ENCODE data around the gene U2AF1L4. TPM values are rescaled to one million over a fixed set of nuclear protein-coding genes. Genes with fewer than 3 reads are reported as not detected.

U2AF1L4 gene
- total RNA-seq, 3 donors from 2014 or later (not counting 1 experiment from before 2014, with no cell fraction given): 63.7 to 78.2 (median 73.0) TPM

- H3K9me3 ChIP-seq (ENCODE audit: control insufficient read depth, insufficient read depth, low read length): no peaks in the 10 kb centered on the region
- Mint-ChIP-seq H3K27ac (peak overlapping the region in 1 of 2 donors; percentile 35), H3K36me3 (no peaks in the 10 kb centered on the region), H3K4me3 (no peak overlapping the region), H3K27me3 (ENCODE audit: low read depth in 2 of 2) (peaks cover 0 to 17% of the 10 kb centered on the region in 2 donors), H3K9me3 (no peaks in the 10 kb centered on the region), H3K4me1 (peaks cover 29 to 38% of the 10 kb centered on the region in 2 donors)
- intact Hi-C loops (cut with micrococcal nuclease): loop anchor here (5.0 kb wide), 1 partner anchor 117 kb away; the partner anchor contains the start of gene ETV2
- no peak for ATAC-seq
- no peak overlapping the region for H3K4me3 ChIP-seq (ENCODE audit: low read length)
- no peak overlapping the region for H3K27ac ChIP-seq (ENCODE audit: low read length)
- WGBS (ENCODE audit: insufficient coverage): 100% methylated on average over 2 of the region's 2 CpGs
- peaks cover 17% of the 10 kb centered on the region for H3K36me3 ChIP-seq (ENCODE audit: control insufficient read depth, insufficient read depth, low read length)
- peaks cover 29% of the 10 kb centered on the region for H3K4me1 ChIP-seq (ENCODE audit: control insufficient read depth, insufficient read depth, low read length)
- no peaks in the 10 kb centered on the region for H3K27me3 ChIP-seq (ENCODE audit: control insufficient read depth, insufficient read depth, low read length)
- no peak for TF ChIP-seq CTCF (IDR thresholded peaks at IDR 0.05)
- no peak for DNase-seq
Measured at GRCh38 chr19:35759697-35760096, 14.5 kb upstream of the U2AF1L4 start.

GRCh38 chr19:35757749-35758608 is 12.8 kb upstream of the U2AF1L4 start, which contains the start of gene PROSER3:
TSS of gene PROSER3 (plus strand) at chr19:35758176. CDS start at chr19:35758216, 40 bp downstream.
- Histone ChIP-seq H3K27me3 (ENCODE audit: control insufficient read depth, insufficient read depth, low read length) (no peaks in the 10 kb centered on the region), H3K27ac (ENCODE audit: low read length) (peak within 1 kb of the TSS; percentile 87), H3K4me3 (ENCODE audit: low read length) (peak within 1 kb of the TSS; percentile 84), H3K36me3 (ENCODE audit: control insufficient read depth, insufficient read depth, low read length) (peaks cover 23% of the 10 kb centered on the region), H3K4me1 (ENCODE audit: control insufficient read depth, insufficient read depth, low read length) (peaks cover 29% of the 10 kb centered on the region), H3K9me3 (ENCODE audit: control insufficient read depth, insufficient read depth, low read length) (no peaks in the 10 kb centered on the region)
- ATAC-seq: peak; percentile 92 to 99 (median 95)
- Mint-ChIP-seq H3K27me3 (ENCODE audit: low read depth in 2 of 2) (peaks cover 0 to 18% of the 10 kb centered on the region in 2 donors), H3K36me3 (no peaks in the 10 kb centered on the region), H3K9me3 (no peaks in the 10 kb centered on the region), H3K27ac (peak within 1 kb of the TSS; percentile 93 to 97), H3K4me3 (peak within 1 kb of the TSS; percentile 98), H3K4me1 (peaks cover 29 to 40% of the 10 kb centered on the region in 2 donors)
- under 1% methylated on average over 53 of the region's 53 CpGs for WGBS (ENCODE audit: insufficient coverage)
- peak; percentile 97 to 99 for DNase-seq
- intact Hi-C loops (cut with micrococcal nuclease): loop anchor here (1.0 to 5.0 kb wide), 3 partner anchors 10 to 116 kb away; partner anchors contain the start of genes ARHGAP33, ETV2 and LIN37
- TF ChIP-seq CTCF (IDR thresholded peaks at IDR 0.05): no peak

GRCh38 chr19:35757231-35757748 is 12.1 kb upstream of the U2AF1L4 start:
- no peak for ATAC-seq
- Histone ChIP-seq H3K27ac (ENCODE audit: low read length) (peak overlapping the region; percentile 8), H3K36me3 (ENCODE audit: control insufficient read depth, insufficient read depth, low read length) (peaks cover 30% of the 10 kb centered on the region), H3K4me3 (ENCODE audit: low read length) (peak overlapping the region; percentile 84), H3K4me1 (ENCODE audit: control insufficient read depth, insufficient read depth, low read length) (peaks cover 29% of the 10 kb centered on the region), H3K27me3 (ENCODE audit: control insufficient read depth, insufficient read depth, low read length) (no peaks in the 10 kb centered on the region), H3K9me3 (ENCODE audit: control insufficient read depth, insufficient read depth, low read length) (no peaks in the 10 kb centered on the region)
- Mint-ChIP-seq H3K4me3 (peak overlapping the region; percentile 98), H3K4me1 (peaks cover 29 to 40% of the 10 kb centered on the region in 2 donors), H3K27me3 (ENCODE audit: low read depth in 2 of 2) (peaks cover 0 to 18% of the 10 kb centered on the region in 2 donors), H3K9me3 (no peaks in the 10 kb centered on the region), H3K27ac (peak overlapping the region; percentile 93 to 97), H3K36me3 (no peaks in the 10 kb centered on the region)
- WGBS (ENCODE audit: insufficient coverage): 14% methylated on average over 19 of the region's 19 CpGs
- no peak for DNase-seq
- intact Hi-C loops (cut with micrococcal nuclease): loop anchor here (5.0 kb wide), 1 partner anchor 115 kb away; the partner anchor contains the start of gene ETV2
- TF ChIP-seq CTCF (IDR thresholded peaks at IDR 0.05): no peak

Data from natural killer cell (primary cell).